GM19023 (cell line): ENCODE measurements around the gene BLCAP.

Experiments
- ATAC-seq: cut with Tn5 transposase; IDR thresholded peaks from one replicate; pipeline ENCODE4 v1.9.1; 2021; ENCODE audit warnings: mild to moderate bottlenecking, moderate library complexity; ENCODE audit not compliant: unreplicated experiment

BLCAP gene

DNA sequence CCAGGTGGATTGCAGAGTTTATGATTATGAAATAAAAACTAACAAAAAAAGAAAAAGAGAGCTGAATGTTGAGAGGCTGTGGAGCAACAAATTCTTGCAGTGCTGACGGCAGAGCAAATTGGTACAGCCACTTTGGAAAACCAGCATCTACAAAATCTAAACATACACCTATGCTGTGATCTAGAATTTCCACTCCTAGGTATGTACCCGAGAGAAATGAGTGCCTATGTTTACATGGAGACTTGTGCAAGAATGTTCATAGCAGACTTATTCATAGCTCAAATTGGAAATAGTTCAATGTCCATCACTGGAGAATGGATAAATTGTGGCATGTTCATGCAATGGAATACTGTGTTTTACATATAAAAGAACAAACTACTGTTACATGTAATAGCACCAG lies 3.0 kb upstream of the BLCAP start:
- ATAC-seq: no peak

GRCh38 chr20:37529968-37530600 lies 2.4 kb upstream of the BLCAP start:
- ATAC-seq: no peak

DNA sequence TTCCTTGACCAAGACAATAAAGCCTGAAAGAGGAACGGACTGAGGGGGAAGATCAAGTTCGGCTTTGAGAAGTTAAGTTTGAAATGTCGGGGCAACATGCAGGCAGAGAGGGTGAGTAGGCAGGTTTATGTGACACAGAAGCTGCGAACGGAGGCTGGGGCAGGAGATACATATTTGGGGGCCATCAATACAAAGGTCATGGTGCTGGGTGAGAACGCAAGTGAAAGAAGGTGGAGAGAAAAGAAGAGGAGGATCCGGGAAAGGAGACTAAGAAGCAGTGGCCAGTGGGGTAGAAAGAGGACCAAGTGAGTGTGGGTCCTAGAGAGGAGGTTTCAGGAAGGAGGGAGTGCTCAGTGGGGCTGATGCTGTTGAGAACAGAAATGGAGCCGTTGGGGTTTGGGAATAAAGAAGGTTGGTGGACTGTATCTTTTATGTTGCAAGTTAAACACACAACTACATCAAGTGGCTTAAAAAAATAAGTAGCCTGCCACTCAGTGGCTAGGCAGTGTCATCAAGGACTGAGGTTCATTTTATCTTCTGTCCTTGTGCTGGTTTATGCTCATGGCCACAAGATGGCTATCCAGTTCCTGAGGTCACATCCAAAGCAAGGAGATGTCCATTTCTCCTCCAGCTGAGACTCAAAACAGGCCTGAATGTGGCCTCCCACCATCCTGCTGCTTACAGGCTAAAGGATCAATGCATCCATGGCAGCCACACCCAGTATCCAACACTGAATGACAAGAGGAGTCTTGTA lies 1.7 kb upstream of the BLCAP start:
- no peak for ATAC-seq

GRCh38 chr20:37528446-37529213 lies 954 bp upstream of the BLCAP start:
- ATAC-seq: no peak

DNA sequence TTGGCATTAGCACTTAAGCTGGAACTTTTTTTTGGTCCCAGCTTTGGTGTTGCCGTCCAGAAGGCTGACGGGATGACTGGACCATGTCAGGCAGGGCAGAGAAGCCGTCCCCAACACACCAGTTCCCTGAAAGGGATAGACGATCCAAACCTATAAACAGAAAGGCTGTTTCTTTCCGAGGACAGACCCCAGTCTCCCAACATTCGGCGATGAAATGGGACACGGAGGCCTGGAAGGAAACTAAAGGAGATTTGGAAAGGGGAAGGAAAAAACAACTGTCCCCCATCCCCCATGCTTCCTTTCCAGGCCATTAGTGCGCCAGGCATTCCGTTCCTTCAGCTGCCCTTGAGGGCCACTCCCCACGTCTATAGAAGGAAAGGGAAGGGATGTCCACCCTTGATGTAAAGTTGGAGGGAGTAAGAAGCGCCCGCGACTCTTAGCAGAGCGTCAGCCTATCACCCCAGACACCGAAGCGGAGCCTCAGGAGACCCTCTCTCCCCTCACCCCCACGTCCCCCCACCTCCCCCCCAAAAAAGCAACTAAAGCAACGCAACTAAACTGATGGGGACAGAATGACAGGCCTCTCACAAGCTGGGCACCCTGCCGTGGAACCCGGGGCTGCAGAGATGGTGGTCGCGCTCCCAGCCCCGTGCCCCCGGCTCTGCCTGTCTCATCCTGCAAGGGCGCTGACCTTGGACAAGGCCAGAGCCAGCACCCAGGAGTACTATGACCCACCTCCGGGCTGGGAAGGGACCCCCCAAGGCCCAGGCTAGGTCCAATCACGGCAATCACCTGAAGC lies 638 bp downstream of the BLCAP start:
- ATAC-seq: no peak

GRCh38 chr20:37526238-37526838 lies 1.3 kb downstream of the BLCAP start:
- no peak for ATAC-seq

GRCh38 chr20:37525810-37526209 lies 1.9 kb downstream of the BLCAP start:
- no peak for ATAC-seq

DNA sequence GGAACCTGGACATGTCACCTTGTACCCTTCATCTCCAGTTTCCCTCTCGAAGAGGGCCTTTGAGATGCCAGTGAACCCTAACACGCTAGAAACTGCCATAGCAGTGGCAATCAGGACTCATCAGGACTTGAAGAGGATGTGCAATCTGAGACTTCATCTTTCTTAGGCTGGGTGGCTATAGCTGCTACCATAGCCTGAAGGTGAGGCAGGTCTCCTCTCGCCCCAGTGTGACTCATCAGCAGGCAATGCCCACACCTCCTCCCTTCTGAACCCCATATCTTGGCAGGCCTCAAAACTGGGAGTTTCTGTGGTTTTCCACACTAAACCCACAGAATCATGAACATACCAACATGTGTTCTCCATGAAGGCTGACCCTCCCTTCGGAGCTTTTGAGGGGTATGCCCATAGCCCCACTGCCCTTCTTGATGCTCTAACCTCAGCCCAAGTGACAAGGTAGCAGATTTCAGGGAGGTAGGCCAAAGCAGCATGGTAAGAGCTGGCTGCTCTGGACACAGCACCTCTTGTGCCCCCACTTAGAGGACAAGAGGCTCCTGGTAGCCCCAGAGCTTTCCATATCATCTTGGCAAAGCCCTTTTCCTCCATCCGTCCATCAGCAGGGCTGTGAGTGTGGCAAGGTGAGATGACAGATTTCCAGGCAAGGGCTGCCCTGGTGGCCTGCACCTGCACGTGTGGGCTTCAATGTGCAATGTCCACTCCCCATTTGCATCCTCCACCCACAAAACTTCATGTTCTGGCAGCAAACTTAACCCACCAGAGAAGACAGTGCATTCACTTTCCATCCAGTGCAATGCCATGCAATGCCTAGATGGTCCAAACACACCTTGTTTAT lies 2.6 kb downstream of the BLCAP start:
- no peak for ATAC-seq

- ATAC-seq: no peak
These were observed 3.6 kb downstream of the BLCAP start for GRCh38 chr20:37523911-37524700.

GRCh38 chr20:37523012-37523391 lies 4.7 kb downstream of the BLCAP start:
- ATAC-seq: no peak

DNA sequence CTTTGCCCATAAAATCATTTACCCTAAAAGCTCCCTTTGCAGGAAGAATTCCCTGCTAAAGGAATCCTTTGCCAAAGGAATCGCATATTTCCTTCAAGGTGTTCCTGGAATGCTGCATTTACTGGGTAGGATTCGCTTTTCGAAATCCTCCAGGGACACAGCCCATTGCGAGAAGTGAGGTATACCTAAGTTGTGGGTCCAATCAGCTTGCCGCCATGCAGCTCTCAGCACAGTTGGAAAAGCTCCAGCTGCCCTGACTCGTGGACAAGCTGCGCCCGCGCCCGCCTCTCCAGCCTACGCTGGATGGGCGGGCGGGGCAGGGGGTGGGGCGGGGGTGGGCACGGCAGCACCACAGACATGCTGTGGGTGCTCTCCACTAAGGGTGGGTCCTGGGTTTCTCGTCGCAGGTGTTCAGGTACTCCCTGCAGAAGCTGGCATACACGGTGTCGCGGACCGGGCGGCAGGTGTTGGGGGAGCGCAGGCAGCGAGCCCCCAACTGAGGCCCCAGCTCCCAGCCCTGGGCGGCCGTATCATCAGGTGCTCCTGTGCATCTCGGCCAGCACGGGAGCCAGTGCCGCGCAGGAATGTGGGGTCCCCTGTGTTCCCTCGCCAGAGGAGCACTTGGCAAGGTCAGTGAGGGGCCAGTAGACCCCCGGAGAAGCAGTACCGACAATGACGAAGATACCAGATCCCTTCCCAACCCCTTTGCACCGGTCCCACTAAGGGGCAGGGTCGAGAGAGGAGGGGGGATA lies 5.2 kb downstream of the BLCAP start:
- ATAC-seq: no peak

GRCh38 chr20:37521061-37521771 lies 6.5 kb downstream of the BLCAP start, which contains the start of gene NNAT:
Gene NNAT, plus strand, starts transcription at chr20:37521250. Its CDS starts 82 bp downstream, at chr20:37521332.
- ATAC-seq: no peak

- no peak for ATAC-seq
These were observed 7.2 kb downstream of the BLCAP start for GRCh38 chr20:37520419-37520955.

GRCh38 chr20:37519508-37520418 lies 7.9 kb downstream of the BLCAP start:
- no peak for ATAC-seq

GRCh38 chr20:37518606-37519507 lies 8.8 kb downstream of the BLCAP start:
- no peak for ATAC-seq
